BE2C (cell line): ENCODE measurements around the gene AP1G1.
"Not testable (repeated sequence)": the region's sequence is repeated elsewhere in the genome, so short reads cannot be mapped to it uniquely, and the experiment has no call there.

Experiments
- DNase-seq: peaks from one replicate; pipeline ENCODE4 v3.0.0-alpha.2; 2020
- H3K27me3 ChIP-seq: fragments of 250-450 bp; sonication (Bioruptor Pico); 2 replicates; pipeline ENCODE4 v1.5.1; 2020; ENCODE audit warnings: mild to moderate bottlenecking
- H3K36me3 ChIP-seq: fragments of 250-450 bp; sonication (Bioruptor Pico); 2 replicates; pipeline ENCODE4 v1.5.1; 2020; ENCODE audit warnings: mild to moderate bottlenecking
- H3K4me1 ChIP-seq: fragments of 250-450 bp; sonication (Bioruptor Pico); 2 replicates; pipeline ENCODE4 v1.5.1; 2020
- H3K4me3 ChIP-seq: 2 replicates; pipeline ENCODE4 v1.5.1; 2011; ENCODE audit warnings: low read depth, low read length
- H3K9me3 ChIP-seq: fragments of 250-450 bp; sonication (Bioruptor Pico); 2 replicates; pipeline ENCODE4 v1.5.1; 2020
- TF ChIP-seq, protein P1 (sequence below): IDR thresholded peaks from 2 replicates; pipeline ENCODE4 v1.5.1; 2012; ENCODE audit warnings: mild to moderate bottlenecking, low read depth, low read length

AP1G1 gene

DNA sequence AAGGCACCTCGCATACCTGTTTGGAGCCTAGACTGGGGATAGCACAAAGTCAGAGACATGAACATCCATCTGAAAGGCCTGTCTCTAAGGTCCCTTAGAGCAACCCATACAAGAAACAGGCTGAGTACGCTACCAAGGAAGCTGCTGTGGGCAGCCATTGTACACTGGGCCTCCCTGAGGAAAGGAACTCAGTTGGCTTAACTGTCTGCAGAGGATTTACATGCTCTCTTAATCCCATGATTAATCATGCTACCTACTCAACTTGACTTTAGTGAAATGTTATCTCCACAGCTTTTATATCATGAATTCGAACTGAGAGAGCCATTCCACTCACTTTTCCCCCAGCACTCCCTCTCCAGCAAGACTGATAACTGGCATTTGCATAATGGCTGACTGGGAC, 110.1 kb downstream of the AP1G1 start:
- H3K4me3 ChIP-seq: no peak overlapping the region
- no peaks in the 10 kb centered on the region for H3K27me3 ChIP-seq
- no peaks in the 10 kb centered on the region for H3K4me1 ChIP-seq
- TF ChIP-seq, protein P1, sequence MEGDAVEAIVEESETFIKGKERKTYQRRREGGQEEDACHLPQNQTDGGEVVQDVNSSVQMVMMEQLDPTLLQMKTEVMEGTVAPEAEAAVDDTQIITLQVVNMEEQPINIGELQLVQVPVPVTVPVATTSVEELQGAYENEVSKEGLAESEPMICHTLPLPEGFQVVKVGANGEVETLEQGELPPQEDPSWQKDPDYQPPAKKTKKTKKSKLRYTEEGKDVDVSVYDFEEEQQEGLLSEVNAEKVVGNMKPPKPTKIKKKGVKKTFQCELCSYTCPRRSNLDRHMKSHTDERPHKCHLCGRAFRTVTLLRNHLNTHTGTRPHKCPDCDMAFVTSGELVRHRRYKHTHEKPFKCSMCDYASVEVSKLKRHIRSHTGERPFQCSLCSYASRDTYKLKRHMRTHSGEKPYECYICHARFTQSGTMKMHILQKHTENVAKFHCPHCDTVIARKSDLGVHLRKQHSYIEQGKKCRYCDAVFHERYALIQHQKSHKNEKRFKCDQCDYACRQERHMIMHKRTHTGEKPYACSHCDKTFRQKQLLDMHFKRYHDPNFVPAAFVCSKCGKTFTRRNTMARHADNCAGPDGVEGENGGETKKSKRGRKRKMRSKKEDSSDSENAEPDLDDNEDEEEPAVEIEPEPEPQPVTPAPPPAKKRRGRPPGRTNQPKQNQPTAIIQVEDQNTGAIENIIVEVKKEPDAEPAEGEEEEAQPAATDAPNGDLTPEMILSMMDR: no peak
- no peaks in the 10 kb centered on the region for H3K9me3 ChIP-seq
- no peak for DNase-seq
- peaks cover 5% of the 10 kb centered on the region; the same call in 1 of the 2 replicates for H3K36me3 ChIP-seq

DNA sequence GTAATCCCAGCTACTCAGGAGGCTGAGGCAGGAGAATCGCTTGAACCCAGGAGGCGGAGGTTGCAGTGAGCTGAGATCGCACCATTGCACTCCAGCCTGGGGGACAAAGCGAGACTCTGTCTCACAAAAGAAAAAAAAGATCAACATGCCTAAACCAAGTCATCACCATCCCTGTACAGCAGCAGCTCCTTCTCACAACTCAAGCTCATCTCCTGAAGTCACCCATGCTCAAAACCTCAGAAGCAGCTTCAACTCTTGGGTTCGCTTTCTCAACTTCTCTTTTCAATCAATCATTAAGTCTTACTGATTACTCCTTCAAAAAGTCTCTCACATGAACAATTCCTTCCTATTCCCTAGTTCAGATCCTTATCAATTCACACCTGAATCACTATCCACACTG, 115.5 kb downstream of the AP1G1 start:
- DNase-seq: no peak
- Histone ChIP-seq H3K9me3 (no peaks in the 10 kb centered on the region), H3K4me1 (no peaks in the 10 kb centered on the region), H3K36me3 (peaks cover 5% of the 10 kb centered on the region; the same call in 1 of the 2 replicates), H3K27me3 (no peaks in the 10 kb centered on the region), H3K4me3 (no peak overlapping the region)
- TF ChIP-seq, protein P1: no peak

DNA sequence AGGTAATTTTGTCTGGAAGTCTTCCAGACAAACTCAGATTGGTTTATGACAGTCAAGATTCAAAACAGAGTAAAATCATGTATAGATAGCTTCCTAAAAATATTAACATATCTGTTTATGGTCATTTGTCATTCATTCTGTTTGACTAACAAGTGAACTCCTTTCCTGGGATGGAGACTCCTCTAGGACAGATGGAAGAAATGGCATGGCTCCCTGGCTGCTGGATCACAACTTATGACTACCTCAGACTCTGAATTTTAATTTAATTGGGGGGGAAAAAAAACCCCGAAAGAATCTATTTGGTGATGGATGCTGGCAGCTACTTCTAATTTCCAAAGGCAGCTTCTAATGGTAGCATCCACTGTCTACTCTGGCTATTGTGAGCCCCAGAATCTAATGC, 118.7 kb downstream of the AP1G1 start:
- no peak for DNase-seq
- H3K36me3 ChIP-seq: peaks cover 8% of the 10 kb centered on the region
- TF ChIP-seq, protein P1: no peak

DNA sequence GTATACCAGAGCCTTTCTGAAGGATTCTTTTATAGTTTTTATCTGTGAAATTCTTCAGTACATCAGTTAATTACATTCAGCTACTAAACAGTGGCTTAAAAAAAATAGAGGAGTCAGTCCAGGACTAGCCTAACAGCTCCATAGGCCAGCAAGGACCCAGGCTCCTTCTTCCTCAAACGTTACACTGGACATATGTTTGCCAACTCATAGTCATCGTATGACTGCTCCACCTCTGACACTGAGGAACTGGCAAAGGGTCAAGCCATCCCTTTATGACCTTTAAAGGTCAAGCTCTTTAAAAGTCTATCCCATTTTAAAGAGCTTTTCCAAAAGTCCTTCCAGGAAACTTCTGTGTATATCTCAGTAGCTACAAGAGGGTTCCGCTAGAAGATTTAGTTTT, 120.8 kb downstream of the AP1G1 start:
- Histone ChIP-seq H3K36me3 (peaks cover 8% of the 10 kb centered on the region), H3K9me3 (no peaks in the 10 kb centered on the region), H3K27me3 (no peaks in the 10 kb centered on the region), H3K4me1 (no peaks in the 10 kb centered on the region), H3K4me3 (no peak overlapping the region)
- no peak for DNase-seq
- TF ChIP-seq, protein P1: no peak

More for the DNA sequence above, 118.7 kb downstream of the AP1G1 start:
- no peaks in the 10 kb centered on the region for H3K27me3 ChIP-seq
- no peaks in the 10 kb centered on the region for H3K9me3 ChIP-seq
- no peaks in the 10 kb centered on the region for H3K4me1 ChIP-seq
- no peak overlapping the region for H3K4me3 ChIP-seq

DNA sequence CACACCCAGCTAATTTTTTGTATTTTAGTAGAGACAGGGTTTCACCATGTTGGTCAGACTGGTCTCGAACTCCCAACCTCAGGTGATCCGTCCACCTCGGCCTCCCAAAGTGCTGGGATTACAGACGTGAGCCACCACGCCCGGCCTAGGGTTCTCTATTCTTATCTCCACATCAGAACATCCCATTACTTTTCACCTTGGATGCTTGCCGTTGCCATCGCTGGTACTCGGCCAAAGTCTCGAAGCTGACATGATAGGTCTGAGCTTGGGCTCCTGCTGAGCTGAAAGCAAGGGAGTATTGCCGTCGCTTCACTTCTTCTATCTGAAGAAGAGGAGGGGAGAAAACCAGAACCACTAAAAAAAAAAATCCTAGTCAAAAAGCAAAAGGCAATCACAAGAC, 124.4 kb downstream of the AP1G1 start:
- H3K27me3 ChIP-seq, H3K9me3 ChIP-seq, H3K4me1 ChIP-seq, DNase-seq, H3K36me3 ChIP-seq, H3K4me3 ChIP-seq: not testable (repeated sequence)

DNA sequence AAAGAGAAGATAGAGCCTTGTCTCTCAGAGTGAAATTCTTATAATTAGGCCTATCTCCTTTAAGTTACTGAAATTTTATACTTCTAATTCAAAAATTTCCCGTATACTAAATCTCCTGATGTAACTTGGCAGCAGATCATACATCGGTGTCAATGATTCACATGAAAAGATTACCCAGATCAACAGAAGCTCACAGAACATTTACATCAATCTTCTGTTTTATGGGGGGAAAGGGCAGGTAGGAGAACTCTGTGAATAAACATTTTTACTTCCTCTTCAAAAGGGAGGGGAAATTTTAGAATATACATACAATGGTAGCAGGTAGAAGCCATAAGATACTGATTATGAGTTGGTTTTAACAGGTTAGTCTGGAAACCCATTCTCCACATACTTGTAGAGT, 127.3 kb downstream of the AP1G1 start:
- Histone ChIP-seq H3K27me3 (no peaks in the 10 kb centered on the region), H3K9me3 (no peaks in the 10 kb centered on the region), H3K4me3 (no peak overlapping the region), H3K4me1 (no peaks in the 10 kb centered on the region), H3K36me3 (no peaks in the 10 kb centered on the region; the same call in none of the 2 replicates)
- TF ChIP-seq, protein P1: no peak
- DNase-seq: no peak
